HG03097 (cell line): ENCODE data around the gene SYT17.
"Not testable (repeated sequence)": the region's sequence is repeated elsewhere in the genome, so short reads cannot be mapped to it uniquely, and the experiment has no call there.

Experiments used
- ATAC-seq: cut with Tn5 transposase; IDR thresholded peaks from one replicate; pipeline ENCODE4 v1.9.1; 2021; ENCODE audit not compliant: unreplicated experiment, low FRiP score

Gene SYT17

GRCh38 chr16:19173059-19173458 is 5.0 kb downstream of the SYT17 start:
- ATAC-seq = no peak

- ATAC-seq = no peak
Observed at GRCh38 chr16:19173649-19174383, 5.8 kb downstream of the SYT17 start.

GRCh38 chr16:19174478-19174877 is 6.4 kb downstream of the SYT17 start:
- ATAC-seq = no peak

GRCh38 chr16:19175492-19176262 is 7.6 kb downstream of the SYT17 start:
- ATAC-seq = no peak

GRCh38 chr16:19177111-19177739 is 9.2 kb downstream of the SYT17 start:
- no peak for ATAC-seq

- ATAC-seq = no peak
Observed at GRCh38 chr16:19179546-19180490, 11.8 kb downstream of the SYT17 start.

- ATAC-seq = no peak
Observed at GRCh38 chr16:19180741-19181140, 12.7 kb downstream of the SYT17 start.

GRCh38 chr16:19182481-19182880 is 14.4 kb downstream of the SYT17 start:
- ATAC-seq = no peak

GRCh38 chr16:19183187-19183586 is 15.1 kb downstream of the SYT17 start:
- no peak for ATAC-seq

GRCh38 chr16:19184823-19185509 is 16.9 kb downstream of the SYT17 start:
- ATAC-seq = no peak

GRCh38 chr16:19185510-19185851 is 17.4 kb downstream of the SYT17 start:
- no peak for ATAC-seq

GRCh38 chr16:19186408-19186807 is 18.4 kb downstream of the SYT17 start:
- no peak for ATAC-seq

GRCh38 chr16:19187961-19188360 is 19.9 kb downstream of the SYT17 start:
- not testable (repeated sequence) for ATAC-seq

GRCh38 chr16:19188406-19188805 is 20.4 kb downstream of the SYT17 start:
- ATAC-seq = no peak

GRCh38 chr16:19192865-19193264 is 24.8 kb downstream of the SYT17 start:
- ATAC-seq = no peak

GRCh38 chr16:19196871-19197270 is 28.8 kb downstream of the SYT17 start:
- no peak for ATAC-seq

GRCh38 chr16:19203374-19203966 is 35.4 kb downstream of the SYT17 start:
- ATAC-seq = no peak

GRCh38 chr16:19210280-19210924 is 42.4 kb downstream of the SYT17 start:
- no peak for ATAC-seq

GRCh38 chr16:19210968-19211367 is 42.9 kb downstream of the SYT17 start:
- ATAC-seq = no peak
